ENCODE data around the gene CCNYL1.
"Not testable (repeated sequence)": the region's sequence is repeated elsewhere in the genome, so short reads cannot be mapped to it uniquely, and the experiment has no call there.

The CCNYL1 gene

DNA sequence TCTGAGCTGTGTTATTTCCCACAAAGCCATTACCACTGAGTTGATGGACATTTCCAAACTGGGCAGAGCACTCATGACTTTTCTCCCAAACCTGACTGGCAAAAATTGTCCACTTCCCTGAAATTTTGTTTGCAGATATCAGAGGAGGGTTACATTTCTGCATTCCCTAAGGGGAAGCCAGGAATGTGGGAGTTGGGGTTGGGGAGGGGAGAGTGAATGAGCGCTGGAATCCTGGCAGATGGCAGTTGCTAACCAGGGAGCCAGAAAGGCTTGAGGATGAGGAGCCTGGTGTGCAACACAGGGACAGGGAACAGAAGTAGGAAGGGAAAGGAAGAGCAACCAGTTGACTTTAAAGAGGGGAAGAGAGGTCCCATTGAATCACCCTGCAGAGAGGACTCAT lies 14.0 kb upstream of the CCNYL1 start:
- no peak for DNase-seq (ENCODE audit: low spot score)

DNA sequence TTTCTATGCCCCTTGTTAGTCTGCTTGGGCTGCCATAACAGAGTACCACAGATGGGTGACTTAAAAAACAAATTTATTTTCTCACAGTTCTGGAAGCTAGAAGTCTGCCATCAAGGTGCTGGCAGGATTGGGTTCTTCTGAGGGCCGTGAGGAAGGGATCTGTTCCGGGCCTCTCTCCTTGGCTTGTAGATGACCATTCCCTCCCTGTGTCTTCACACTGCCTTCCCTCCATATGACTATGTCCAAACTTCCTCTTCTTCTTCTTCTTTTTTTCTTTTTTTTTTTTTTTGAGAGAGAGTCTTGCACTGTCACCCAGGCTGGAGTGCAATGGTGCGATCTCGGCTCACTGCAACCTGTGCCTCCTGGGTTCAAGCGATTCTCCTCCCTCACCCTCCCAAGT lies 13.1 kb upstream of the CCNYL1 start:
- DNase-seq (ENCODE audit: low spot score) = no peak

DNA sequence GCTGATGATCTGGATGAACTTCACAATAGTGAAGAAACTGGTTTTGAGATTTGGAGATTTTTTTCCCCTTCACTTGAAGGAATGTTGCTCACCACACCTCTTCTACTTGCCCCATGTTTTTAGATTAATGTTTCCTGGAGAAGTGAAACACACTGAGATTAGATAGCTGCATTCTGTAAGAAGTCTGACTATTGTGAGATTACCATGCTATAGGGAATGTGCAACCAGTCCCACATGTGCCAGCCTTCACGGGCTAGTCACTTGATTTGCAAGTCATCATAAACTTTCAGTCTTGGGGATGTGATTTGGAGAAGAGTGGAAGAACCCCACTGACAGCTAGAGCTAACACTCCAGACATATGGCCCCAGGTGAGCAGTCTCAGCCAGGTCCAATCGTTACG lies 7.4 kb upstream of the CCNYL1 start:
- DNase-seq (ENCODE audit: low spot score) = no peak

DNA sequence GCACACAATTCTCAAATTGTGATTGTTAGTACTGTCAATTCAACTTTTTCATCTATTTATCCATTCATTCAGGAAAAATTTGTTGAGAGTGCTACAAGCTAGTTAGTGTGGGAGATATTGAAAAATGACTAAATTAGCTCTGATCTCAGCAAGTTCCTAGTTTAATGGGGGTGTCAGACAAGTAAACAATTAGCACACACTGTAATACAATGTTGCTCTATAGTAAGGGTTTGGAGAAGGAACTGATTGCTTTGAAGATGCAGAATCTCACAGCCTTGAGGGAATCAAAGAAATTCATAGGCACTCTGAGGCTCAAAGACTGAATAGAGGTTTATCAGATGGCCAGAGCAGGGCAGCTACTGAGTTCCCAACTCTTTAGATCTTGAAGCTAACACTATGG lies 6.8 kb upstream of the CCNYL1 start:
- DNase-seq (ENCODE audit: low spot score) = no peak

DNA sequence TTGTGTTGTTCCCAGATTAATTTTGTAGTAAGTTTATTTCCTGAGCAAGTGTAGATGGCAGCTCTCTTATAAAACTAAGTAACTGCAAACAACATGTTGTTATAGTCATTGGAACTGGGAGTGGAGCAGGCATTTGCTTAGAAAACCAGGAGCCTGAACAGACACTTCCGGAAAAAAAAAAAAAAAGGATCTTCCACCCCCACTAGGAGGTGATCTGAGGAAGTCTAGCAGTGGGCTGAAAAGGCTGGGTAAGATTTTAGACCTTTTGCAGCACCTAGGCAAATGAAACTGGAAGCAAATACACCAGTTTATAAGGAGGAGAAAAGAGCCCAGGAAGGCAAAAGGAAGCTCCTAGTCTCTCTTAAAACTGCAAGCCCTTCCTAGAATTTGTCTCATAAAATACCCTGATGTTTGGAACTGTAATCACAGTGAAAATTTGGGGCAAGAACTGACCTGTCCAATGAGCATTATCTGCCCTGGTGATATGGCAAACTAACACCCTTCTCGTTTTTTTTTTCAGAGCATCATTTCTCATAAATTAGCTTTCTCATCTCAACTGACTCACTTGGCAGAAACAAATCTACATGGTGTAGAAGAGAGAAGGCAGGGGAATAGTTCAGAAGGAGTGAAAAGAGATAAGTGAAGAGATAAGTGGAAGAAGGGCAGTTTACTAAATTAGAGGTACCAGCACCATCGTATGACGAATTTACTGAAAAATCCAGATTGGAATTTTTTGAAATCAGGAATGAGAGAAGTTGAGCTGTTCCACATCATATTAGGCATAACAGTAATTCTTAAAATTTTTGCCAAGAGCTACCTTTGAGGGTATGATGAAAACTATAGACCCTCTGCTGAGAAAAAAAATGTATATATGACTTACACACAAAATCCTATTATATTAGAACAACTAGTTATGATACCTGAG lies 4.2 kb upstream of the CCNYL1 start:
- DNase-seq (ENCODE audit: low spot score) = no peak

DNA sequence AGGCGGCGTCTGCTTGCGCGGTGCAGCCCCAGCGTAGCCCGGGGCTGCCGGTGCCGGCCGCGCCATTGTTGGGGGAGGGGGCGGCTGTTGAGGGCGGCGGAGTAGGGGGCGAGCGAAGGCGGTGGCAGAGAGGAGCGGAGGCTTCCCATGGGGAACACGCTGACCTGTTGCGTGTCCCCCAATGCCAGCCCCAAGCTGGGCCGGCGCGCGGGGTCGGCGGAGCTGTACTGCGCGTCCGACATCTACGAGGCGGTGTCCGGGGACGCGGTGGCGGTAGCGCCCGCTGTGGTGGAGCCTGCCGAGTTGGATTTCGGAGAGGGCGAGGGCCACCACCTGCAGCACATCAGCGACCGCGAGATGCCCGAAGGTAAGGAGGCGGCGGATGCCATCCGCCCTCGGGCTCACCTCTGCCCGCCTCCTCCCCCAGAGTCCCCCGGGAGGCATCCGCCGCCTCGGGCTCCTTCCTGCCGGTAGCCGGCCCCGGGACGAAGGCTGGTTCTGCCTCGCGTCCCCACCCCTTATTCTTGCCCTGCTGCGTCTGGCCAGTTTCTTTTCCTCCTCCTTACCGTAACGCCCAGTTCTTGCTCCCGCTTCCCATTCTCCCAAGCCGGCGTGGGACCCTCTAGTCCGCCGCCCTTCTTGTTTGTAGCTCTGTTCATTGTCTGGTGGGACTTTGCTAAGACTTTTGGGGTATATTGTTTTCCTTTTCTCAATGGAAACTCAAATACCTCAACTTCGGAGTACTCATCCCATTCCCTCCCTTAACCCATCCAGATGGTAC lies 500 bp downstream of the CCNYL1 start:
- DNase-seq (ENCODE audit: low spot score) = peak; percentile 82

DNA sequence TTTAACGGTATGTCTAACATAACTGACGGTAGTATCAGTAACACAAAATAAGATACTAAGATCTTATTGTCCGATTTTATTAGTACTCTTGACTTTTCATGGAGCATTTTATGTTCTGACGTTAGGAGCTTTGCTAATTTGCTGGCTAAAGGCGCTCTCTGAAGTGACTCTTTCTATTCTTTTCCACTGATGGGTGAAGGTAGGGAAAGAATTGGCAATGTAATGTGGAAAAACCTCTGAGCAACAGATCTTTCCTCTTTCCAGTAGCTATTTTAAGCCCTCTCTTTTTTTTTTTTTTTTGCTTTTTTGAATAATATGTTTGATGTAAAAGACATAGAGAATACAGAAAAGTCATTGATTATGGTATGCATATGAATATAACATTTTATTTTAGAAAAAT lies 4.6 kb downstream of the CCNYL1 start:
- no peak for DNase-seq (ENCODE audit: low spot score)

DNA sequence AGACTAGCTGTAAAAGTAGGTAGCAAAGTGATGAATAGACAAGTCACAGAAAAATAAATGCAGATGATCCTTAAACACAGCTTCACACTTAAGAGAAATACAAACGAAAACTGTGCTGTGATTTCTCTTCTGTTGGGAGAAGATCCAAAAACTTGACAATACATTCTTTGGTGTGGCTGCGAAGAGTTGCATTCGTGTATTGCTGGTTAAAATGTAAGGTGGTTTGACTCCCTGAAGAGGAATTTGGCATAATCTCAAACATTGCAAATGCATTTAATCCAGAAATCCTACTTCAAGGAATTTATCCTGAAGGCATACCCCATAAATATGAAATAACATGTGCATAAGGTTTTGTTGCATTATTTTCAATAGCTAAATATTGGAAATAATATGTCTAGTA lies 7.1 kb downstream of the CCNYL1 start:
- no peak for DNase-seq (ENCODE audit: low spot score)

DNA sequence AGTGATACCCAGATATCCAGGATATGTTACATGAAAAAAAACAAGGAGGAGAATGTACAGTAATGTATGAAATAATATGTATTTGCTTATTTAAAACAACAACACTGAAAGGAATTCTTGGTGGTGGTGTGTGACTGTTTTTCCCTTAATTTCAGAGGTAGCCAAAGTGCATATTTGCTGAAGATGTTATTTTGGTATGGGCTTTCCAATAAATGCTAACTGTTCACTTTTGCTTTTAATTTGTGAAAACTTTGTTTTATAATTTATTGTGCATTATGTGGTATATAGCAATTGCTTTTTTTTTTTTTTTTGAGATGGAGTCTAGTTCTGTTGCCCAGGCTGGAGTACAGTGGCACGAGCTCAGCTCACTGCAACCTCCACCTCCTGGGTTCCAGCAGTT lies 7.6 kb downstream of the CCNYL1 start:
- no peak for DNase-seq (ENCODE audit: low spot score)

DNA sequence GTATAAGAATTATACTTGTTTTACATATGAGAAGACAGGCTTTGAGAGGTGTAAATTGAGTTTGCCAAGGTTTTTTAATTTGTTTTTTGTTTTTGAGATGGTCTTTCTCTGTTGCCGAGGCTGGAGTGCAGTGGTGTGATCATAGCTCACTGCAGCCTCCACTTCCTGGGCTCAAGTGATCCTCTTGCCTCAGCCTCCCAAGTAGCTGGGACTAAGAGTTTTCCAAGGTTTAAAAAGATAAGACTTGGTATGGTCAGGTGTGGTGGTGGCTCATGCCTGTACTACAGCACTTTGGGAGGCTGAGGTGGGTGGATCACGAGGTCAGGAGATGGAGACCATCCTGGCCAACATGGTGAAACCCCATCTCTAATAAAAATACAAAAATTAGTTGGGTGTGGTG lies 8.2 kb downstream of the CCNYL1 start:
- DNase-seq (ENCODE audit: low spot score) = not testable (repeated sequence)

DNA sequence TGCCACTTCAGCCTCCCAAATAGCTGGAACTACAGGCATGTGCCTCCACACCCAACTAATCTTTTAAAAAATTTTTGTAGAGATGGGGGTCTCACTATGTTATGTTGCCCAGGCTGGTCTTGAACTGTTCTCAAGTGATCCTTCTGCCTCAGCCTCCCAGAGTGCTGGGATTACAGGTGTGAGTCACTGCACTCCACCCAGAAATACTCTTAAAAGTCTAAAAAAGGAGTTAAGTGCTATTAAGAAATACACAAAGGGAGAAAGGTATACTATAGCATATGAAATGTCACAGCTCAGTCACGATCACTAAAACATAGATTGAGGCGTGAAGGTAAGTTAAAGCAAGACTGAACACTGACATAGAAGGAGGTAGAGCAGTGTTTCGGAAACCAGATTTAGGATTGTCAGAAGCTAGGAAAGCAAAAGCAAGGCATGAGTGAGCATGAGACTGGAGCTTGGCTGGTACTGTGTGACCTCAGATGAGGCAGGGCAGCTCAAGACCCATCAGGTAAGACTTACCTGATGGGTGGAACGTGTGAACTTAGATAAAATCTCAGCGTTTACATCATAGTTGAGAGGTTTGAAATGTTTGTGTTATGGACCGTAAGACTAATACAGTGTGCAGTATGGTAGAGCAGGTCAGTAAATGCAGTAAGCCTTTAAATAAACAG lies 9.2 kb downstream of the CCNYL1 start:
- no peak for DNase-seq (ENCODE audit: low spot score)

DNA sequence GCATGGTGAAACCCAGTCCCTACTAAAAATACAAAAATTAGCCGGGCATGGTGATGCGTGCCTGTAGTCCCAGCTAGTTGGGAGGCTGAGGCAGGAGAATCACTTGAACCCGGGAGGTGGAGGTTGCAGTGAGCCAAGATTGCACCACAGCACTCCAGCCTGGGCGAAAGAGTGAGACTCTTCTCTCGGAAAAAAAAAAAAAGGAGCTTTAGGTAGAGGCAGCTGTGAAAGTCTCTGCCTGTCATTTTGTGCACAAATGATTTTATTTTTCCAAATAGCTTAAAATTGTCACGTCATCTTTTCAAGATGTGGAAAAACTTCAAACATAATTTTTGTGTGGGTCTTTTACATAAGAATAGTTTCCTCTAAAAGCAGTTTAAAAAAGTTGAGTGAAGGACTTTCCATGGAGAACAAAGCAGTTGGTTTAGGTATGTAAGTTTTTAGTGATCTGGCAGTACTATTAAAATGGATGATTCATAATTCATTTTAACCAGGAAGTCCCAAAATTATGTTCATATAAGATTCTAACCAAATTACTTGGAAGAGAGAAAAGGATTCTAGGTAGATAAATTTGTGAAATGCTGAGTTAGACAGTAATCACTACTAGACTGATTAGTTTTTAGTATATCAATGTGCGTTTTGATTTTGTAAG lies 11.5 kb downstream of the CCNYL1 start:
- no peak for DNase-seq (ENCODE audit: low spot score)

DNA sequence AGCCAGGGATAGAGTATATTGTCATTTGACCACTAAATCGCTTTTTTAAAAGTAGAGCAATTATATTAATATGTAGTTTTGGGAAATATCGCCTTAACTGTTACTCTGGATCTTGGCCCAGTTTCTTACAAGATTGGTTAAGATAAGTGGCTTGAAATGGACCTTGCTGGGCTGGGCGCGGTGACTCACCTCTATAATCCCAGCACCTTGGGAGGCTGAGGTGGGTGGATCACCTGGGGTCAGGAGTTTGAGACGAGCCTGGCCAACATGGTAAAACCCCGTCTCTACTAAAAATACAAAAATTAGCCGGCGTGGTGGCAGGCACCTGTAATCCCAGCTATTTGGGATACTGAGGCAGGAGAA lies 12.0 kb downstream of the CCNYL1 start:
- not testable (repeated sequence) for DNase-seq (ENCODE audit: low spot score)

DNA sequence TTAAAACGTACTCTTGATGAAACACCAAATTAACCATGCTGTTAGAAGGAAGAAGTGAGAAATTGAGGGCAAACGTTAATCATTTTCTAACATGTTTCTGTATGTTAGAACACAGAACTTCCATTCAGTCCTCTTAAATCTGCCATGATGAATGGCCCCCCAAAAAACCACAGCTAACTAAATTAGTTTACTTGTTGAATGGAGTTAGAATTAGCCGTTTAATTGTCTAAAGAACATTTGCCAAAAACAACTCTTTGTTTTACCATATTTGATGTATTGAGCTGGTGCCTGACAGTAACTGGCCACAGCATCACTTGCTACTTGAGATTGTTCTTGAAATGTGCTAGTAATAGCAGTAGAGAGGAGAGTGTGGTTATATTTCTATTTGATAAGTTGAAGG lies 12.7 kb downstream of the CCNYL1 start:
- DNase-seq (ENCODE audit: low spot score) = no peak

DNA sequence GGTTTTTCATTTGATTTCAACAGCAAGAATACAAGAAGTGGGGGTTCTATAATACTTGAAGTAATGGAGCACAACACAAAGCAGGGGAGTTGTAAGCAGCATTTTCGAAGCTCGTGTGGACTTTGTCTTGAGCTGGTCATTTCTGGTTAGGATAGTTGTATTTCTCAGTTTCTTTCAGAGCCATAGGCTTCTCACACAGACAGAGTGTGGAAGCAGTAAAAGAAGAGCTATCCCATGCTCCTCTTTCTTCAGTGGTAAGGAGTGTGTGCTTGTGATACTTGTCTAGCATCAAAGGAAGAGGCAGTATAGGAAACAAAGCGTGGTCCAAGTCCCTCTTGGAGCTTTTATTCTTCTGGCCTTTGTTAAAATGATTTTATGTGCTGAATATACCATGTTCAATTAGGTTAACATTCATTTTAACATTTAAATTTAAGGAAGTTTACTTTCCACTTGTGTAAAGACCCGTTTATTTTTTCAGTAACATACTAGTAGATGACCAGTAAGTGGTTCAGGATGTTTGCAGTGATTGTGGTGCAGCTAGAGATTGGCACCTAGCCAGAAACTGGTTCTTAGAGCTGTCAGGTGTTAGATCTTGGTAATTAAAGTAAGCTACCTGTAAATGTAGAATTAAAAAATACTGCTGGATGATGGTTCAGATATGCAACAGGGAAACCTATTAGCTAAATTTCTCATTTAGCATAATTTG lies 14.6 kb downstream of the CCNYL1 start:
- DNase-seq (ENCODE audit: low spot score) = no peak

DNA sequence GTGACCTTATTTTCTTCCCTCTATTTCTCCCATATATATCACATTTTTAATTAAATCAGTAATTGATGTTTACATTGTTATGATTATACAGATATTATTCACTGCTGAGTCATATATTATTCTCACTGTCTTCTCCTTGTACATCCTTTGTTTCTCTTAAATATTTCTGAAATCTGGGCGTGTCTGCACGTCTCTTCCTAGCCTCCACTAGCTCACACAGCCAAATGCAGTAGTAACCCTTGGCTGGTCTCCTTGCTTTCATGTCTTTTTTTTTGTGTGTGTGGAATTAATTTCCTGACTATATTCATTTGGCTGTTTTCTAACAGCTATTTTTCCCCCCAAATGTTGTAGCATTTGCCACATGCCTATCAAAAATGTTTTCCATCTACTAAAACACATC lies 15.8 kb downstream of the CCNYL1 start:
- peak; percentile 64 for DNase-seq (ENCODE audit: low spot score)

DNA sequence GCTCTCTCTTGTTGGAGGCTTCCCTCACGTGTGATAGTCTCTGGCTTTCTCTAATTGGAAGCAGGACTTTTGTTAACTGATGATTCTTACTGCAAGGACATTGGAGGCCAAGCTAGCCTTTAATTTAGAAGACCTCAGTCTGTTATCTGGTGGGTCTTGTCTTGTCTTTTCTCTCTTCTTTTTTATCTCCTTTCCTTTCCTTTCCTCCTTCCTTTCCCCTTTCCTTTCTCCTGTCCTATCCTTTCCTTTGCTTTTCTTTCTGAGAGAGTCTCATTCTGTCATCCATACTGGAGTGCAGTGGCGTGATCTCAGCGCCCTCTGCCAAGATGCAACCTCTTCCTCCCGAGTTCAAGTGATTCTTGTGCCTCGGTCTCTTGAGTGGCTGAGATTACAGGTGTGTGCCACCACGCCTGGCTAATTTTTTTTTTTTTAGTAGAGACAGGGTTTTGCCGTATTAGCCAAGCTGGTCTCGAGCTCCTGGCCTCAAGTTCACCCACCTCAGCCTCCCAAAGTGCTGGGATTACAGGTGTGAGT lies 18.1 kb downstream of the CCNYL1 start:
- DNase-seq (ENCODE audit: low spot score) = no peak

DNA sequence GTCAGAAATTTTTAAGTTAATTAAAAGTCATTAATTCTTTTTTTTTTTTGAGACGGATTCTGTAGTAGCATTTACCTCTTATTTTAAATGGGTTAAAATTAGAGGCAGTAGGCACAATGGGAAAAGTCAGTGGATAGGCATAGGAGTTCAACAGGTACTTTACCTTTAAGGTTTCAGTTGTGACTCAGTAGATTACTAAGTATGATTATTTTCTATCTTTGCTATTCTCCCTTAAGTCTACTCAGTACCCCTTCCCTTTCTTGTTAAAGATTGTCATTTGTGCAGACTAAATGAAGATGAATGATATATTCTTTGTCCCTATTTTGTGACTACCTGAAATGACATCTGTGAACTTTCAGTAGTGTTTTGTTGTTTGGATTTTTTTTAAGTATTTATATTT lies 19.7 kb downstream of the CCNYL1 start:
- DNase-seq (ENCODE audit: low spot score) = no peak

DNA sequence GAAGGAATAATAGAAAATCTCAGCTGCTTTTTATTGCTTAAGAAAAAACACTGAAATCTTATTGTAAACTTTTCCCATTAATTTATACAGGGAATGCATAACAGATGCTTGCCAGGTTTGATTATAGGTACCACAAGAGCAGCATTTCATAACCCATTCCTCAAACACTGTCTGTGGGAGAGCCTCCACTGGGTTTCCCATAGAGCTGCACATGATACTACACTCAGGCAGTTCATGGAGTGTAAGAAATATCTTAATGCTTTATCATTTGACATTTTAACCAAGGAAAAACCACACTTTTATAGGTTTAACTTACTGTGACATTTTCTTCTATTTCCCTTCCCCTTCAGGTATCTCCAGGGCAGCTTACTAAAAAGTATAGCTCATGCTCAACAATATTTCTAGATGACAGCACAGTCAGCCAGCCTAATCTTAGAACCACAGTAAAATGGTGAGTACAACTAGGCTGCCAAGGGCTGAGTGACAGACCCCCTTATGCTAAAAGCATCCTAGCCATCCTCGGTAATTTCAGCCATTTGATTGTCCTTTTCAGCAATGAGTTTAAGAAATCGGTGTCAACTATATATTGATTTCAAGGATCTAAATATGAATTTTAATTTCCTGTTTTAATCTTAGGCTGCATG lies 22.3 kb downstream of the CCNYL1 start:
- no peak for DNase-seq (ENCODE audit: low spot score)

DNA sequence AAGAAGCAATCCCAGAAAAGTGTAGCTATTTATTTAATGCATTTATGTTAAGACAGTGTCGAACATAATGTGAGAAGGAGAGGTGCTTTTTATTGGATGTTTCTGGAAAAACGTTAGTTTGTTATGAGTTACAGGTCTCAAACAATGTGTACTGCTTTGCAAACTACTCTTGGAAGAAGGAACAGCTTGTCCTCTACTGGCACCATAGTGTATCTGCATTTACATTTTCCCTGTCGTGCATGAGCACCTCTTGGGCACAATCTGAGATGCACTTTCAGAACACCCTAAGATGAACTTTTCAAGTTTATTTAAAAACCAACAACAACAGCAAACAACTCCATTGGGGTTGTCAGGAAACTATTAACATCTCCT lies 22.8 kb downstream of the CCNYL1 start:
- peak; percentile 30 for DNase-seq (ENCODE audit: low spot score)

Measured in GM03348 (cell line).